Vagina (tissue), 2 donors: ENCODE results near the gene LCLAT1. TPM values are rescaled to one million over a fixed set of nuclear protein-coding genes. Genes with fewer than 3 reads are reported as not detected.
A peak's percentile ranks its signal among the peaks of the same experiment; 100 is the strongest.

ENCODE experiments used
- DNase-seq, 2 donors: peaks; one replicate each; pipeline ENCODE4 v3.0.0-alpha.2; 2017; ENCODE audit errors: extremely low spot score in 2 of 2
- H3K27ac ChIP-seq: fragments of 200-600 bp; sonication (generic); one replicate; pipeline ENCODE4 v1.5.1; 2019
- H3K27me3 ChIP-seq: fragments of 200-600 bp; sonication (generic); one replicate; pipeline ENCODE4 v1.5.1; 2019
- H3K36me3 ChIP-seq, 2 donors: fragments of 200-600 bp; sonication (generic); one replicate each; pipeline ENCODE4 v1.5.1; 2017 to 2019
- H3K4me1 ChIP-seq: fragments of 200-600 bp; sonication (generic); one replicate; pipeline ENCODE4 v1.5.1; 2019
- H3K4me3 ChIP-seq, 2 donors: fragments of 200-600 bp; sonication (generic); 1 replicate in 1 of 2; 2 replicates in 1 of 2; pipeline ENCODE4 v1.5.1; 2016 to 2019
- H3K9me3 ChIP-seq: fragments of 200-600 bp; sonication (generic); one replicate; pipeline ENCODE4 v1.5.1; 2019
- POLR2A ChIP-seq, 2 donors: fragments of 450-650 bp; IDR thresholded peaks; one replicate each; pipeline ENCODE4 v1.6.1; 2017; ENCODE audit warnings: antibody characterized with exemption in 2 of 2, mild to moderate bottlenecking in 2 of 2, moderate library complexity in 2 of 2
- POLR2AphosphoS5 ChIP-seq, 2 donors: sonication (generic); formaldehyde crosslinking; IDR thresholded peaks; one replicate each; pipeline ENCODE4 v1.9.0; 2017; ENCODE audit warnings: antibody characterized with exemption in 2 of 2, mild to moderate bottlenecking in 2 of 2, low read depth in 1 of 2; ENCODE audit not compliant: insufficient read depth in 1 of 2
- intact Hi-C: fragments of 100-400 bp; cut with DNase I; formaldehyde crosslinking; loops from one replicate; pipeline ENCODE4 v1.15.1; 2023
- total RNA-seq: library from RNA; depleted of rRNA; stranded (reverse); fragments of >200 nt; gene quantifications from one replicate; pipeline ENCODE4 v1.2.3, GENCODE V29; 2016
- TF ChIP-seq, protein P1 (sequence below), 3 experiments: fragments of 450-650 bp in 2 of 3; fragments of 200-600 bp in 1 of 3; sonication (generic) in 1 of 3; IDR thresholded peaks; one replicate each; pipeline ENCODE4 v1.5.1; 2017 to 2019; ENCODE audit warnings: antibody characterized with exemption in 3 of 3, mild to moderate bottlenecking in 2 of 3, moderate library complexity in 2 of 3

LCLAT1 gene
- total RNA-seq, 1 donor from 2014 or later, result 19.6 TPM

DNA sequence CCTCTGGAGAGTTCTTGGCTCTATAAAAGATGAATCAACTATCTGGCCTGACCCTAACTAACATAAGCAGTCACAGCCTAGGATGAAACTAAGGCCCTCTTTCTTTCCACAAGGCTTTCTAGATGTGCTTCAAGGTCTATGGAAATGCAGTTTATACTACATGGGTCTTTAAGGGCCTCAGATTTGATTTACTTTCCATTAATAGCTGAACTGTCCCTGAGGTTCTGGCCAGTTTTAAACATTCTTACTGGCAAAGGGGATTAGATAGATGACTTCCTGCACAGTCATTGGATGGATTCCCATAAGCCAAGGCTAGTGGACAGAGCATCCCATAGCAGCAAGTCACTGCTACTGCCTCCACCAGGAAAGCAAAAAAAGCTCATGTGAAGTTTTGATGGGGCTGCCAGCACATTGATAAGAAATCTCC lies 38.1 kb upstream of the LCLAT1 start:
- no peak for DNase-seq
- H3K4me3 ChIP-seq, result no peak overlapping the region
- H3K36me3 ChIP-seq, result no peaks in the 10 kb centered on the region
- TF ChIP-seq POLR2A (IDR thresholded peaks at IDR 0.05), result no peak
- TF ChIP-seq POLR2AphosphoS5 (IDR thresholded peaks at IDR 0.05; ENCODE audit: insufficient read depth in 1 of 2, low read depth in 1 of 2), result no peak
- TF ChIP-seq, protein P1, sequence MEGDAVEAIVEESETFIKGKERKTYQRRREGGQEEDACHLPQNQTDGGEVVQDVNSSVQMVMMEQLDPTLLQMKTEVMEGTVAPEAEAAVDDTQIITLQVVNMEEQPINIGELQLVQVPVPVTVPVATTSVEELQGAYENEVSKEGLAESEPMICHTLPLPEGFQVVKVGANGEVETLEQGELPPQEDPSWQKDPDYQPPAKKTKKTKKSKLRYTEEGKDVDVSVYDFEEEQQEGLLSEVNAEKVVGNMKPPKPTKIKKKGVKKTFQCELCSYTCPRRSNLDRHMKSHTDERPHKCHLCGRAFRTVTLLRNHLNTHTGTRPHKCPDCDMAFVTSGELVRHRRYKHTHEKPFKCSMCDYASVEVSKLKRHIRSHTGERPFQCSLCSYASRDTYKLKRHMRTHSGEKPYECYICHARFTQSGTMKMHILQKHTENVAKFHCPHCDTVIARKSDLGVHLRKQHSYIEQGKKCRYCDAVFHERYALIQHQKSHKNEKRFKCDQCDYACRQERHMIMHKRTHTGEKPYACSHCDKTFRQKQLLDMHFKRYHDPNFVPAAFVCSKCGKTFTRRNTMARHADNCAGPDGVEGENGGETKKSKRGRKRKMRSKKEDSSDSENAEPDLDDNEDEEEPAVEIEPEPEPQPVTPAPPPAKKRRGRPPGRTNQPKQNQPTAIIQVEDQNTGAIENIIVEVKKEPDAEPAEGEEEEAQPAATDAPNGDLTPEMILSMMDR (IDR thresholded peaks at IDR 0.05), result no peak
- intact Hi-C loops, result loop anchor here (5.0 kb wide), 1 partner anchor 152 kb away; no protein-coding TSS in a partner anchor
- H3K27me3 ChIP-seq, result no peaks in the 10 kb centered on the region
- H3K4me1 ChIP-seq, result peaks cover 49% of the 10 kb centered on the region
- peak overlapping the region; percentile 41 for H3K27ac ChIP-seq
- no peaks in the 10 kb centered on the region for H3K9me3 ChIP-seq

DNA sequence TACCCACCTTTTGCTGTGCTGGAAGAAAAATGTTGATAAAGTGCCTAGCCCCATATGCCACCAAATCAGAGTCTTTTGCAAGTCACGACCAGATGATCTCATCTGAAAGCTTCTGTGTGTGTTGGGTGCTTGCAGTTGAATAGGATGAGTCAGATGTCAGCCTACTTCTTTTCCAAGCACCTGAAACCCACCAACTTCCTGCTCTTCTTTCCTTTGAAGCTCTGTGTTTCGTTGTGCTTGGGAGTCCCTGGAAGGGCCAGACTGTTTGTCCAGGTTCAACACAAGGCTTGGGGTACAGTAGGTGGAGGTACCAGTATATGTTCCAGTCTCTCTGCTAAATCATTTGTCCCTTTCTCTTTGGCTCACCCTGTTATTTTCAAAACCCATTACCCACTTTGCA lies 36.8 kb upstream of the LCLAT1 start:
- H3K4me1 ChIP-seq, result peaks cover 41% of the 10 kb centered on the region
- DNase-seq, result no peak
- intact Hi-C loops, result no loop called here
- TF ChIP-seq POLR2AphosphoS5 (IDR thresholded peaks at IDR 0.05; ENCODE audit: insufficient read depth in 1 of 2, low read depth in 1 of 2) (no peak), POLR2A (IDR thresholded peaks at IDR 0.05) (no peak)
- H3K4me3 ChIP-seq, result no peak overlapping the region
- H3K9me3 ChIP-seq, result no peaks in the 10 kb centered on the region
- H3K27ac ChIP-seq, result no peak overlapping the region
- no peaks in the 10 kb centered on the region for H3K27me3 ChIP-seq
- no peaks in the 10 kb centered on the region for H3K36me3 ChIP-seq

DNA sequence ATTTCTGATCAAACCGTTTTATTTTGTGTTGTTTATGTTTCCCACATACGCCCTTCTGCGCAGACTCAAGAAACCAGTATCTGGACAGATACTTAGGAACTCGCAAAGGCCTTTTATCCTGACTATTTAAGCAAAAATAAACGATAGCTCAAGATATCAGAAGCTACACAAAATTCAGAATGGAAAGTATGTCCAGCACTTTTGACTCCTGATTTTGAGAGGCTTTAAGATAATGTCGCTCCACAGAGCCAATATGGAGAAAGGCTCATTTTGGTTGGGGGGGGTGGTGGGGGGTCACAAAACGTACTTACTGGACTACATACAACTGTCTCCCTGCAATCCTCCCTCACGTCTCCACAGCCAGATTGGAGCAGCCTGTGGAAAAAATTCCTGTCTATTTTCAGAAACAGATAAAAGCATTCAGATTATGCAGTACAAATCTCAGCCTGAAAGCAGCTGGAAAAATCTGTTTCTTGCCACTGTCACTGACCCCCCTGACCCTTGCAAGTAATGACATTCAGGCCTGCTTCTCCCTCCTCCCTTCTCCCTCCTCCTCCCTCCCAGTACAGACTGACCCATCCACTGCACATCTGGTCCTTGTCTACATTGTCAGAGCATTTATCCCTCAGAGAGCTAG lies 34.9 kb upstream of the LCLAT1 start:
- Histone ChIP-seq H3K27me3 (no peaks in the 10 kb centered on the region), H3K27ac (peak overlapping the region; percentile 52), H3K4me3 (no peak overlapping the region), H3K9me3 (no peaks in the 10 kb centered on the region), H3K36me3 (no peaks in the 10 kb centered on the region), H3K4me1 (peaks cover 36% of the 10 kb centered on the region)
- DNase-seq, result no peak
- TF ChIP-seq POLR2A (IDR thresholded peaks at IDR 0.05) (no peak), POLR2AphosphoS5 (IDR thresholded peaks at IDR 0.05; ENCODE audit: insufficient read depth in 1 of 2, low read depth in 1 of 2) (peak in 1 of 2 donors; percentile 33)
- TF ChIP-seq, protein P1 (IDR thresholded peaks at IDR 0.05), result peak in 1 of 3 experiments; percentile 16
- intact Hi-C loops, result no loop called here

DNA sequence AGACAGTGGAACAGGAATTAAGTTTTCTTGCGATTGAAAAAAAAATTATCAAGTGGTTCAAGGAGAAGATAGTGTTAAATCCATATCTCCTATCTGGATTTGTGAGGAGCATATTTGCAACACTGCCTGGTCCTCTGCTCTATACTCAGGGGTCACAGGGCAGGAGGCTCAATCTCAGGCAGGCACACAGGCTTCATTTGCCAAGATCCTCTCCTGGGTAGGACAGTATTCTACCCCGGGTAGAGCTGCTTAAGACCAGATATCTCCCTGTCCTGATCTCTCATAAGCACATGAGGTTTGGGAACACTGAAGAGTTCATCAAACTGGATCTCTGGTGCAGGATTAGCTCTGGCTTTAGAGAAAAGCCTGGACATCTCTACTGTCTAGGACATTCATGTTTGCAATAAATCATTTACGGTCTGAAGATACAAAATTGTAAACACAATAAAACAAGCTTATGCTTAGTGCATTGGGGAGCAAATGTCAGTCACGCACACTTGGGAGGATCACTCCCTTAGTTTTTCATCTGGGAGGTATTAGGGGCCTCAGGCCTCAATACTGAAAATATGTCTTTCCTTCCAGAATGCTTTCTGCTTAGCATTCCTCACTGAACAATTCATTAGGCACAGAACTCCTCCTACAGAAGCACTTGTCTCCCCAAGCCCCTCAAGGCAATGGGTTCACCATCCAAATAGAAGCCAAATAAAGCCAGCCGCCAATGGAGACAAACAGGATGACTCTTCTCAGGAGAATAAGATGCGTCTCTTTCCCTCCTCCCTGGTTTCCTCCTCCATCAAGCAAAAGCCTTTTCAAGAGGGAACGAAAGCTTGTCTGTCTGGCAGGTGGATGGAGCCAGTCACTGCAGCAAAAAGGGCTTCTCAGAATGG lies 34.1 kb upstream of the LCLAT1 start:
- Histone ChIP-seq H3K4me1 (peaks cover 33% of the 10 kb centered on the region), H3K27me3 (no peaks in the 10 kb centered on the region), H3K9me3 (no peaks in the 10 kb centered on the region), H3K4me3 (no peak overlapping the region), H3K27ac (peak overlapping the region; percentile 52), H3K36me3 (no peaks in the 10 kb centered on the region)
- no peak for DNase-seq
- intact Hi-C loops, result no loop called here
- TF ChIP-seq POLR2A (IDR thresholded peaks at IDR 0.05) (no peak), POLR2AphosphoS5 (IDR thresholded peaks at IDR 0.05; ENCODE audit: insufficient read depth in 1 of 2, low read depth in 1 of 2) (no peak)
- TF ChIP-seq, protein P1 (IDR thresholded peaks at IDR 0.05), result no peak

DNA sequence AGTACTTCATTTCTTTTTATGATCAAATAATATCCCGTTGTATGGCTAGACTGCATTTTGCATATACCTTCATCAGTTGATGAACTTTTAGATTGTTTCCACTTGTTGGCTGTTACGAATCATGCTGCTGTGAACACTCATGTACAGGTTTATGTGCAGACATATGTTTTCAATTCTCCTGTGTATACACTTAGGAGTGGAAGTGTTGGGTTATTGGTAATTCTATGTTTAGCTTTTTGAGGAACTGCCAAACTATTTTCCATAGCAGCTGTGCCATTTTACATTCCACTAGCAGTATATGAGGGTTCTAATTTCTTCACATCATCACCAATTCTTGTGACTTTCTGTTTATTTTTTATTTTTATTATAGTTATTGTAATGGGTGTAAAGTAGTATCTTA lies 32.1 kb upstream of the LCLAT1 start:
- no peaks in the 10 kb centered on the region for H3K36me3 ChIP-seq
- no peak for TF ChIP-seq POLR2AphosphoS5 (IDR thresholded peaks at IDR 0.05; ENCODE audit: insufficient read depth in 1 of 2, low read depth in 1 of 2)
- peaks cover 20% of the 10 kb centered on the region for H3K4me1 ChIP-seq
- intact Hi-C loops, result no loop called here
- H3K4me3 ChIP-seq, result no peak overlapping the region
- no peak for DNase-seq
- H3K9me3 ChIP-seq, result no peaks in the 10 kb centered on the region
- no peaks in the 10 kb centered on the region for H3K27me3 ChIP-seq
- H3K27ac ChIP-seq, result no peak overlapping the region
